SK-N-DZ (cell line): ENCODE measurements around the gene MEF2C.

Experiments used
- DNase-seq: peaks from one replicate; pipeline ENCODE4 v3.0.0-alpha.2; 2015; ENCODE audit warnings: low spot score

The MEF2C gene

DNA sequence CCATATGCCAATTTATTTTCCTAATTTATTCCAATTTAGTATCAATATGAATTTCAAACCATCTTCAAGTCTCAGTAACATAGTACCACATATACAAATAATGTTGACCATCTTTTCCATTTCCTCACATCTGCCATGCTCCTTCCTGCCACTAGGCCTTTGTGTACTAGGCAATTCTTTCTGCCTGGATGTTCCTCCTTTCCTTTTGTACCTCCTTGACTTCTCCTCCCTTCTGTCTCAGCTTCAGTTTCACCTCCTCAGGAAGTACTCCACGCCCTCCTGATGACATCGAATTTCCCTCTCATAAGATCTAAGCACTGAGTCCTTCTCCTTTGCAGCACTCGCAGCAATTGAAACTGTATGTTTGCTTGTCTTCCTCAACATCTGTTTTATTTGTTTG, 53.9 kb downstream of the MEF2C start:
- no peak for DNase-seq

DNA sequence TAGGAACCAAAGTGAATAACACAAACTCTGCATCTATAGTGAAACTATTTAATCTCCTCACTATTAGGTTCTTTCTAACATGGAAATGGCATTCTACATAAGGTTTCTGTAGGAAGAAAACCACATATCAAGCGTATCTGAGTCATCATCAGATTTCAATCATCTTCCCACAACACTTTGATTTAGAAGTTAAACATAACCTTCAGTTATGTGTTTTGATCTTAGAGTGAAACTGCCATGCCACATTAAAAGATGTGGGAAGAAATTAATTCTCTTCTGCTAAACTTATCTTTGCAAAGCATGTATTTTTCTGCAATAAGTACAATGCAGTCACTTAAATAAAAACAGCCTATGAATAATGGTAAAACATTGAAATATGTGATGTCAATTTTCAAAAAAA, 55.0 kb downstream of the MEF2C start:
- no peak for DNase-seq

DNA sequence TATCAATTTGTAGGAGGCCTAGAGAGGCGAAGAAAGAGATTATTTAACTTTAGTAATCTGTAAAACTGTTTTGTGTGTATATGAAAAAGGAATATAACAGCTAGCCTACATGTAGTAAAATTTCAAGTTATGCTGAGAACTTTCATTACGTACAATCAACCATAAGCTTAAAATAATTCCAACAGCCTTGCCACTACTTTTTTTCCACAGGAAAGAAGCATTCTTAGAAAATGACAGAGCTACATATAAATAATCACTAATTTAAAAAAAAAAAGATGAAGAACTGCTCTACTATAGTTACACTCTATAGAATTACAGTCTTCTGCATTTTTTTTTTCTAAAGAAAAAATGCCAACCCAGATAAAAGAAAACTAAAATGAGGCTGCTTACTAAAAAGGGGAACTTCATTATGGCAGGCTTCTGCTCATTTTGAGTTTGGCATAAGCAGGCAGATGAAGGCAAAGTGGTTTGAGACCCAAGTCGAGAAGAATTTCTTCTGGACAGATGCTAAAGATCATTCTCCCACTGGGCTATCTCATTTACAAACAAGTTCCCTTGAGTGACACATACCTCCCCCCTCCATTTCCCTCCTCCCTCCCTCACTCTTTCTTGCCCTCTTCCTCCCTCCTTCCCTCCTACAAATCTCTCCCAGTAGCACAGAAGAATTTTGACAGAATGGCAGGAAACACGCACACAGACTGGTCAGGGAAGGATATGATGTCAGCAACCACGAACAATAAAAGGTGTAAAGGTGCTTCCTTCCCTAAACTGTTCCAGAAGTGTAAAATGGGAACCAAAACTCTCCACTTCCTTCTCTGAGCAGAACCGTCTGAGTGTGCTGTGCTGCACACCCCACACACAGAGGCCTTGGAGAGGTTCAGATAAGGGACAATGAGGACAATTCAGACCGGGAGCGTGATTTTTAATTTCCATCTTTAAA, 56.1 kb downstream of the MEF2C start:
- DNase-seq = no peak

DNA sequence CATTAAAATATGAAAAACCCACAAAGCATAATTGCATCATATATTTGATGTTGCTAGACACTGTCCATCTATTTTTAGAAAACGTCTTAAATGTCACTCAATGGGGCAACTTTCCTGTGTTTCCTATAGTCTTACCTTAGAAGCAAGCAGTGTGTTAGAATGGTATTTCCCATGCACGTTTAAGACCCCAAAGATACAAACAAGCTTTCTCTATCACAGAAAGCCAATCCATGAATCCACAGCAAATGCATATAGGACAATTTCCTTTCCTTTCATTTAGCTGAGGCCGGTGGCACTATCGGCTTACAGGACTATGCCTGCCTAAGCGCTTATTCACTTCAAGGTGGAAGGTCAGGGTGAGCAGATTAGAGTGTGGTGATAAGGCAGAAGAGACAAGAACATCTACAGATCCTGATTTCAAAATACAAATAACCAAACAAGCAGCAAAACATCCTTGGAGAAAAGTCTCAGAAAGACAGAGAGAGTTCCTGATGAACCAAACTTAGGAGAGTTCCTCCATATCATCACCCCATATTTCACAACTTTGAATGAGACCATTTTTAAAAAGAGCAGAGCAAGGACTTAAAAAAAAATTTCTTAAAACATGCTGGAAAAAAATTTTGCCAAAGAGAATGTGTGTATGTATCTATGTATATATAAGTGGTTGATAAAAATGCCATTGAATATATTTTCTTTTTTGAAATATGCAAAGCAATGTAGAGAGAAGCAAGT, 57.2 kb downstream of the MEF2C start:
- no peak for DNase-seq

DNA sequence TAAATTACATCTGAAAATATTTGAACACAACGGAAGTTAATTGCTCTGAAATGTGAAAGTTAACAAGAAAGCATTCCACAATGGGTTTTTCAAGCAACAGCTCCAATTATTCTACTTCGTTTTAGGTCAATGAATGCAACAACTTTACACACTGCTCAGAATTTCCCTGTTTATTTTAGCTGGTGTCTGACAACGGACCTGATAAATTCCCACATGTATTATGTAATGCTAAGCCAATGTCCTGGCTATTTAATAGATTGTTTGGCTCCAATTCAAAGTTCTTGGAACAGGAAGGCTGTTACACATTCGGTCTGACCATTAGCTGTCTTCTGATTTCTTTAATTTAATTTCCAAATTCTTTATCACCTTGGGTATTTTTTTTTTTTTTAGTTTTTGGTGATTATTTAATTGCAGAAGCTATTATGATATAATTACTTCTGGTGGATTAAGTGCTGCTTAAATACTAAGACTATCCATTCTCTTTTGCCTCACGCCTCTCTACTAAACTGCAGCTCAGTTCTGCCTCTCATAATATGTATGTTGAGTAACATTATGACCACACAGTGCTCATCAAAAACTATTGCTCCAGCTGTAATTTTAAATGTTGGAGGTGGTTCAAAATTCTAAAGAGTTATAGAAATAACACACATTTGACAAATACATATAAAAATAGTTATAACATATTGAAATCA, 57.9 kb downstream of the MEF2C start:
- DNase-seq = no peak

DNA sequence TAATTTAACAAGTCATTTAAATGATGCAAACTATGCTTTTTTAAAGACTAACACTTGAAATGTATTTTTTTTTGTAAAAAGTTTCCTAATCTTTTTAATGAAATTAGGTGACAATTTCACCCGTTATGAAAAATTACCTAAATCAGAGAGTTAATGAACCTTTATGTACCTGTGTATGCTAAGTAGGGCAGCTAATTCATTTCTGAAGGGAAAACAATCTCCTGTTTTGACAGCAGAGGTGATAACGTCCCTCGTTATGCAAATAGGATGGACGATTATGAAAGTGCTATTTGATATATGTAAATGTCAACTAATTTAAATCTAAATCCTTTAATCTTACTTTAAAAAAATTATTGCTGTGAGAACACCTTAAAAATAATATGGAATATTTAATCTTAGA, 58.8 kb downstream of the MEF2C start:
- DNase-seq = no peak

DNA sequence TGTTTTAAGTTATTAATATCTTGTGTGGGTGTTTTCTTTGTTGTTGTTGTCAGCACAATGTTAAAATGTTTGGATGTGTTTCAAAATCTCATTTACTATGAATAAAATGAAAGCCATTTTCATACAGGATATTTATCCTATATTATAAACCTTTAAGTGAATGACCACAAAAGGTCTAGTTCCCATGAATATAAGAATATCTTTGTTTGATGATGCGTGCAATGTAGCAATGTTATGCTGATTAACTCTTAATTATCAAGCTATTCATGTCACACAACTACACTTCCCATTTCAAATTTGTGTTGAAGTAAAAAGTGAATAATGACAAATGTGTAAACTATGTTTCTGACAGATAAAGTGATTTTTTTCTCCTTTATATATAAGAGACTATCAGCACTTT, 59.8 kb downstream of the MEF2C start:
- DNase-seq = no peak

DNA sequence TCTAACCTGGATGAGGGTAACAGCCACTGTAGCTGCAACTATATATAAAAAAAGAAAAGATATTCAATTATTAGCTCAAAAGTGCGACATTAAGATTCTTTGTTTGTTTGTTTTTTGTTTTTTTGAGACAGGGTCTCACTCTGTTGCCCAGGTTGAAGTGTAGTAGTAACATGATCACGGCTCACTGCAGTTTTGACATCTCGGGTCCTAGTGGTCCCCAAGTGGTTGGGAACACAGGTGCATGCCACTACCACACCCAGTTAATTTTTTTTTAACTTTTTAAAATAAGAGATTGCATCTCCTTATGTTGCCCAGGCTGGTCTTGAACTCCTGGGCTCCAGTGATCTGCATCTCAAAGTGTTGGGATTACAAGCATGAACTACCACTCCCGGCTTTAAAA, 61.8 kb downstream of the MEF2C start:
- no peak for DNase-seq

DNA sequence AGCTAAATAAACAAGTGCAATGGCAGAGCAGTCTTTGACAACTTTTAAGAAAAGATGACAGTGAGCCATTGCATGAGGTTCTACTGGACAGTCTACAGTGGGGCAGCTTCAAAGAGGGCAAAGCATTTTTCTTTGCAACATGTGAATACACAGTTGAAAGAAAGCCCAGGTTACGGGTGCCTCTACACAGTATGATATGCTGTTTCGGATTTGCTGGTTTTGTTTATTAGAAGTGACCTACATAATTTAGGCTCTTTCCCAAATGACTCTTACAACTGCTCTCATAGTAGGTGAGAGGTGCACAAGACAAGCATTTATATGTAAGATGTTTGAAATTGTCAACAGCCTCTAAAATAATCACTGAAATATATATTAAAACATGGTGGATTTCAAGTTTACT, 62.4 kb downstream of the MEF2C start:
- no peak for DNase-seq

DNA sequence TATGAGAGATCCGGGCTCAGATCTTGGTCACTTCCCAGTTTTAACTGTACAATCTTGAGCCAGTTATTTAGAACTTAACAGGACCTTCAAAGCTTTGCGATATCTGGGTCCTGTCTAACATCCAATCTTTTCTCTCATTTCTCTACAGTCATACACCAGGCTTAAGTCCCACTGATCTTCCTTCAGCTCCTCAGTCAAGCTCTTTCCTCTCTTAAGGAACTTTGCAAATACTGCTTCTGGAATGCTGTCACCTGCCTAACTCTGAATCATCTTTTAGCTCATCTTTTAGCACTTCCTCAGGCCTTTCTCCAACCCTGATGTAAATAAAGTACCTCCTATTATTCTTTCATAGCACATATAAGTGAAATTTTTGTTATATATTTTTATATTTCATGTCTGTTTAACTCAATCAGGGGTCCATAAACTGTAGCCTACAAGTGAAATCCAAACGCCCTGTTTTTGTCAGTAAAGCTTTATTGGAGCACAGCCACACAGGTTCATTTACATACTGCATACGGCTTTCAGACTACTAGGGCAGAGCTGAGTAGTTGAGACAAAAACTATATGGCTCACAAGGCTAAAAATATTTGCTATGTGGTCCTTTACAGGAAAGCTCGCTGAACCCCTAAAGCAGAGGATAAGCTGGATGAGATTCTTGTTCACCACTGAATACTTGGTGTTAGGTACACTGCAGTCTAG, 63.5 kb downstream of the MEF2C start:
- no peak for DNase-seq

DNA sequence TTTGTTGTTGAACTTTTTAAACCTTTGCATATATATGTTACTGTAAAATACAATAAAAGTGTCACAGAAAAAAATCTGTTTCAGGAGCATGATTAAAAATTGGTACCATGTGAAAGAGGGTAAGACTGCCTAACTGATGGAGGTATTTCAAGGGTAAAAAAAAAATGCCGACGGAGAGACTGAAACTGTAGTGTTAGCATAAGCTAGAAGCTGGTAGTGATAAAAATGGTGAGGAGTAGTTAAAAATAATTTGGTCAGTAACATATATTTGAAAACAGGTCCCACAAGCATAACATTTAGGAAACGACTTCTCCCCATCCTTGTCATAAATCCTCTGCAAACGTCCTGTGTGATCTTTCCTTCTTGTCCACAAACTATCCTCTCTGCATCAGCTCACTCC, 64.7 kb downstream of the MEF2C start:
- no peak for DNase-seq

DNA sequence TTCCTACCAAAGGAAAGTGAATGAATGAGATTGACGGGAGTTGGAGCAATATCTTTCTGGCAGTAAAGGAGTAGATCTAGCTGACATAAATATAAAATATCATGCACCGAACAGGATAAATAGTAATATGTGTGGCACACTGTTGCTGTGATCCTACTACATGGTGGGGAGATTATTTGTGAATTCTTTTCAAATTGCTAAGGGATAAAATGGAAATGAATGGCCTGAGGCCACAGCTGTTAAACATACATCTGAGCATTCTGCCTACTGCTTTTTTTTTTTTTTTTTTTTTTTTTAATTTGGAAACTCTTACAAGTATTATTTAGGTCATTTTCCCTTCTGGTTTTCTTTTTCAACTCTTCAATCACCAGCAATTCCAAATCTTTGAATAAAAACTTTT, 66.8 kb downstream of the MEF2C start:
- DNase-seq = no peak

DNA sequence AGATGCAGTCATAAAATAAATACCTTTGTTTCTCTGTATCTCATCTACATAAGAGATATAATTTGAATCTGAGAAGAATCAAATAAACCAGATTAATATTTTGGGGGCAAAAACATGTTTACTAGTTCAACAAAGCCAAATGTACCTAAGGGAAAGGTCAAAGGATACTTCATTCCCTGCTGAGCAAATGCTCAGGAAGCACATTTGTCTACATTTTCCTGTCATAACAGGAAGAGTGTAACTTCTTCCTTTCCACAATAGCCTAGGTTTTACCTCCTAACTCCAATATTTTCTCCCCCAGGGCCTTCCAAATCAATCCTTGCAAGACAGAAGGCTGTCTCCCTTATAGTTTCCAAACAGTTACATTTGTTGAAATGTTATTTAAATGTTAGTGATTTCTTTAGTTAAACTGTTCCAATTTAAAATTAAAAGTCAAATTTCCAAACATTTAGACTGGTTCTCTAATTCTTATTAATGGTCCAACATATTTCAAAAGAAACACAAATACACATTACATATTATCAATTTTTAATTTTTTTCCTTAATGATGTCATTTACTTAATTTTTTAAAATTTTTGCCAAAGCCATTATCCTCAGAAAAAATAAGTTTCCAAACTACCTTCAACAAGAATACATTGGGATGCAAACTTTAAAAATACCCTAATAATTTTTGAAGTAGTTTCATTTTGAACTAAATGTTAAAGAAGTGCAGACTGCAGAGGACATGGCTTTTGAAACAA, 67.8 kb downstream of the MEF2C start:
- no peak for DNase-seq

DNA sequence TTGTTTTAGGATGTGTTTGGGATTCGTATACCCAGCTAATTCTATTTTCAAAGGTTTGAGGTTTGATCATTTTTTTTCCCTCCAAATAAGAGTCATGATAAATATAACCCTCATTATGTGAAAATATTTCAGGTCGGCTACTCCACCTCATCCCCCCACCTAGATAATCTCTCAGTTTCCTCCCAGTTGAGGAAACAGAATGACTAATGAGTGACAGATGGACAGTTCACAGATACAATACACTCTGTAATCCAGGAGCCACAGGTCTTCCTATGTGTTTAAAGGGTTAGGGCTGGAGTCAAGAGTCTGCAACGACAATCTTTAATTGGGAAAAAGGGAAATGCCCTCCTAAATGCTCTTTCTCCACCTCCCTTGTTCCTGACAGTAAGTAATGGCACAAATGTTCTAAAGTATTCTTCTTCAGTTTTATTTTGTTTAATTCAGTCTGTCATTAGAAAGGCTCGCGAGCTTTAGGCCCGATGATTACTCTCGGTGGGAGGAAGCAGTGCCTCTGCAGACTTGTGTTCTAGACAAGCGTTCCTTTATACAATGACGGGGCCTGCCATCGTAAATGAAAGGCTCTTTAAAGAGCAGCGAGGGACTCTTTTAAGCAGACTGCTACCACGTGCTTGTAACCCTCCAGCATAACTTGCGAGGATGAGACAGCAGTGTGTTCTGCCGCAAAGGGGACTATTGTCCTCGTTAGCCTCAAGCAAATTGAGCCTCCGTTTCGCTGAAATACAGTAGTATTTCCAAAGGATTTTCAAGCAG, 69.0 kb downstream of the MEF2C start:
- DNase-seq = no peak

DNA sequence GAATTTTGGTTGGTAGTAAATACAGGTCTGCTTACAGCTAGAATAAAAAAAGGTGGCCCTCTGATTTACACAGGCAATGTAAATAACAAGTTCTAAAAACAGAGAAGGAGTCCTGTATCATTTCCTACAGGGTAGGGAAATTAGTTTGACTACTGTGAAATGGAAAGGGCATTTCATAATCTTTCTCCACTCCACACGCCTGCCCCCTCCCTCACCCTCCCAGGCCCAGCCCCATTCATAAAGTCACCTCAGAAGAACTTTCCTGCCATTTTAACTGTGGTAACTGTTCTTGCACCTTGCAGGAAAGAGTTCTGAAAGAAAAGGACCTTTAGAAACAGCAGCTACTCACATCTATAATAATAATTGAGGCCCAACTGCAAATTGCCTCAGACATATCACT, 69.7 kb downstream of the MEF2C start:
- no peak for DNase-seq

DNA sequence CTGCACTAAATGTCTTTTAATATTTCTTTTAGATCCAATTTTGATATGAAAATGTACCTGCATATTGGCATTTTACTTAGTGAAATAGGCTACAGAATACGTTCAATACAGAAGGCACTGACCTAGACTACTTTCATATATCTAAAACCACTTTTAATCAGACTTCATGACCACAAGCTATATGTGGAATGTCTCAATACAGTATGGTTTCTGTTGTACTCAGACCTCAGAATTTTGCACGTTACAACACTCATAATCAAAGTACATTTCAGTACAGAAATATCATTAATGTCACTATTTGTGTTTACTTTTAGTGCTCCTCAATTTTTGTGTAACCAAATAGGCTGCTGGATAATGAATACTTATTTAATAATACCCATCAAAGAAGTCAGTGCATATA, 74.8 kb downstream of the MEF2C start:
- DNase-seq = no peak

DNA sequence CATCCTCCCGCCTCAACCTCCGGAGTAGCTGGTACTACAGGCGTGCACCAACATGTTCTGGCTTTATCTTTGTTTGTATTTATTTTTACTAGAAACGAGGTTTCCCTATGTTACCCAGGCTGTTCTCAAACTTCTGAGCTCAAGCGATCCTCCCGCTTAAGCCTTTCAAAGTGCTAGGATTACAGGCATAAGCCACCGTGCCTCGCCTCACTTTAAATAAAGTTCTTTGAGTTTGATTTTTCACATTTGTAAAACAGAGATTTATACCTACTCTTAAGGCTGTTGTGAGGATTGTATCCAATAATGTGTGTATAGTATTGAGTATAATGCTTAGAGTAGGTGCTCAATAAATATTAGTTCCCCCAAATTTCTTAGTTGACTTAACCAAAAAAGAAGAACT, 75.7 kb downstream of the MEF2C start:
- no peak for DNase-seq

DNA sequence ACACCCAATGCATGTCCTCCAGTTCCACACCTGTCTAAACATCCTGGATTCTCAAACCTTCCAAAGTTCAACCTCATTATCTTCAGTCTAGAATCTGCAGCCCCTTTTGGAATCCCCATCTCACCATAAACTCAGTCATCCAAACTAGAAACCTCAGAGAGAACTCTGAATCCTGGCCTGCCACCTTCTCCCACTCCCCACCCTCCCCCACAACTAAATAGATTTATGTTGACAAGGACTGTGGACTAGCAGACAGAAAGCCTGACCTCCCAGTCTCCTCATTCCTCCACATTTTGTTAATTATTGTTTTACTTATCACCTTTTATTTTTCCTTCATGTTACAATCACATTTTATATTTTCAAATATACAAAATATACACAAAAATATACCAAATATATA, 76.6 kb downstream of the MEF2C start:
- no peak for DNase-seq

DNA sequence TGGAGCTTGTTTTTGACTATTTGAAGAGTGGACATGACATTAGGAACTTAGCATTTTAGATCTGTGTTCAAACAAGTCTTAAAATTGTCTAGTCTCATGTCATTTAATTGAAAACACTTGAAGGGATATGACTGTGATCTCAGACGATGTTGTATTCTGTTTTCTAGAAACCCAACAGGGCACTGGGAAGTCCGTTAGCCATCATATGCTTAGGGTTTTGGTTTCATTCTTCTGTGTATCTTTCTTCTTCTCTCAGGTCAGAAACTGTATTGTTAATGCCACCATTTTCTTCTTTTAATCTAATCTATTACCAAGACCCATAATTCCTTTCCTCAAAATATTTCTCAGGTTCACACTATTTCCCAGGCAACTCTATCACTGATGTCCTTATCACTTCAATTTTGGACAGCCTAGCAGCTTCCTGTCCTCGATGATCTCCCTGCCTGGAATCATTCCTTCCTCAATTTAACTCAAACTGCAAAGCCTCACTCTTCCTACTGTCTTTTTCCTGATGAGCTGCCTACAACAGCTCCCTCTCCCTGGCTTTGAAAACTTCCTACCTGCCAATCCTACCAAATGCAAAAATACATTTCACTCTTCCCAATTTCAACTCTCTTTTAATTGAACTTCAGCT, 77.7 kb downstream of the MEF2C start:
- DNase-seq = no peak

DNA sequence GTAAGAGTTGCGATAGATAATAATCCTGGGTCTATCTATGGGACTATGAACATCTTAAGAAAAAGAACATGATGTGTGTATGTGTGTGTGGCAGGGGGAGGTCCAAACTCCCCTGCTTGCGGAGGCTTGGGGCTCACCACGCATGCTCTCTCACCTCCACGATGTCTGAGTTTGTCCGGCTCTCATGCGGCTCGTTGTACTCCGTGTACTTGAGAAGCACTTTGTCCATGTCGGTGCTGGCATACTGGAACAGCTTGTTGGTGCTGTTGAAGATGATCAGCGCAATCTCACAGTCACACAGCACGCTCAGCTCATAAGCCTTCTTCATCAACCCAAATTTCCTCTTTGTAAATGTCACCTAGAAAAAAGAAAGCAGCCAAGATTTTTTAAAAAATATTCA, 78.5 kb downstream of the MEF2C start:
- no peak for DNase-seq
